NCI-H524 (cell line): ENCODE data around the gene KIAA1586.
A peak's percentile ranks its signal among the peaks of the same experiment; 100 is the strongest.
"Not testable (repeated sequence)": the region's sequence is repeated elsewhere in the genome, so short reads cannot be mapped to it uniquely, and the experiment has no call there.

ENCODE experiments used
- DNase-seq, 2 experiments: peaks; one replicate each; lab custom pipeline; 2025; lab: John Stamatoyannopoulos, UW

The KIAA1586 gene, protein sequence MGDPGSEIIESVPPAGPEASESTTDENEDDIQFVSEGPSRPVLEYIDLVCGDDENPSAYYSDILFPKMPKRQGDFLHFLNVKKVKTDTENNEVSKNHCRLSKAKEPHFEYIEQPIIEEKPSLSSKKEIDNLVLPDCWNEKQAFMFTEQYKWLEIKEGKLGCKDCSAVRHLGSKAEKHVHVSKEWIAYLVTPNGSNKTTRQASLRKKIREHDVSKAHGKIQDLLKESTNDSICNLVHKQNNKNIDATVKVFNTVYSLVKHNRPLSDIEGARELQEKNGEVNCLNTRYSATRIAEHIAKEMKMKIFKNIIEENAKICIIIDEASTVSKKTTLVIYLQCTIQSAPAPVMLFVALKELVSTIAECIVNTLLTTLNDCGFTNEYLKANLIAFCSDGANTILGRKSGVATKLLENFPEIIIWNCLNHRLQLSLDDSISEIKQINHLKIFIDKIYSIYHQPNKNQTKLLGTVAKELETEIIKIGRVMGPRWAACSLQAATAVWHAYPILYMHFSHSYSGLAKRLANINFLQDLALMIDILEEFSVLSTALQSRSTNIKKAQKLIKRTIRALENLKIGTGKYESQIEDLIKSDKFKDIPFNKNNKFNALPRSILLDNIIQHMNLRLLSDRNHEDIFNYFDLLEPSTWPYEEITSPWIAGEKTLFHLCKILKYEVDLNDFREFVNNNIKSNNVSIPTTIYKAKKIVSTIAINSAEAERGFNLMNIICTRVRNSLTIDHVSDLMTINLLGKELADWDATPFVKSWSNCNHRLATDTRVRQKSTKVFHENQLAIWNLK

DNA sequence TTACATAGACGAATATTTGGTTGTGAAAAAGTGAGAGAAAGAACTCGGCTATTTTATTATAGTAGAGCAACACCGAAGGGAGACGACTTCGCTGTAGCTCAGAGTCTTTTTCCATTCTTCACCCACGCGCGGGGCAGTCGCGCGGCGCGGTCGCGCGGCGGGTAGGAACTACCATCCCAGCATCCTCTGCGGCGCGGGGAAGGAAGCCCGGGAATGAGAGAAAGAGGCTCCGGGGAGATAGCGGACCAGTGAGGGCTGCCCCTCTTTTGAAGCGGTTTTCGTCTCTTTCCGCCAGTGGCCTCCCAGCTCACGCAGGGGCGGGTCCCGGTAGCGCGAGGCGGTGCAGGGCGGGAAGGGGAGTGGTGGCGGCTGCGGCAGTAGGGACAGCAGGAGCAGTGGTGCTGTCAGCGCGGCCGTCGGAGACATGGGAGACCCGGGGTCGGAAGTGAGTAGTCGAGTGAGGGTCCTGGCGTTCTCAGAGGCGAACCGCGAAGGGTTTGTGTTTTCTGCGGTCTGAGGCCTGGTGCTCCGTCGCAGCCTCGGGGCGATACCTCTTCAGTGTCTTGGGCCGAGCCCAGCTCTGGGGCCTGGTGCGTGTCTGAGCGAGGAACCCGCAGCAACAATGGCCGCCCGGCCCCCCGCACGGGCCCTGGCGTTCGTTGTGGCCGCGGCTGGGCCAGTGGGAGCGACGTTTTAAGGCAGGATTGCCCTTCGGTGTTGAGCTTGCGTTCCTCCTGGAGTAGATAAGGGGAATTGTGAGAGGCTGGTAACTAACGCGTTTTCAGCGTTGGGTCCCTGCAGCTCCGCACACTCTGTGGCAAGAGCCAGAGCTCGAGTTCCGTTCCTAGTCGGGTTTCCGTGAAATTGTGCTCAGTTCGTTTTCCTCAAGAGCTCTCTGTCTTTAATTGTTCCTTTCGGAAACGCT is at the start of gene KIAA1586:
Gene KIAA1586 (plus strand): TSS at position 362 of the 925 bp plus-strand sequence. CDS start 63 bp downstream, at position 425.
- DNase-seq, result peak; percentile 77 to 90

DNA sequence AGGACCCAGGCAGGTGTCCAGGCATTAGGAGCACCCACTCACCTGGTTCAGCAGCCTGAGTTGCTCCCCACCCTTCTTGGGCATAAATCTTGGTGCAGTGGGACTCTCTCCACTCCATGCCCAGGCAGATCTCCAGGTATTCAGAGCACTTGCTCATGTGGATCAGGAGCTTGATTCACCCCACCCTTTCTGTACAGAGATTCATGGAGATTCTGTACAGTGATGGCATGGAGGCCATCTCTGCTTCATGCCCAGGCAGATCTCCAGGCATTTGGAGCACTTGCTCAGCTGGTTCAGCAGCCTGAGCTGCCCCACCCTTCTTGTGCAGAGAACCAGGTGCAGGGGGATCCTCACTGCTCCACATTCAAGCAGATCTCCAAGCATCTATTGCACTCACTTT is 47.4 kb upstream of the KIAA1586 start:
- no peak for DNase-seq

DNA sequence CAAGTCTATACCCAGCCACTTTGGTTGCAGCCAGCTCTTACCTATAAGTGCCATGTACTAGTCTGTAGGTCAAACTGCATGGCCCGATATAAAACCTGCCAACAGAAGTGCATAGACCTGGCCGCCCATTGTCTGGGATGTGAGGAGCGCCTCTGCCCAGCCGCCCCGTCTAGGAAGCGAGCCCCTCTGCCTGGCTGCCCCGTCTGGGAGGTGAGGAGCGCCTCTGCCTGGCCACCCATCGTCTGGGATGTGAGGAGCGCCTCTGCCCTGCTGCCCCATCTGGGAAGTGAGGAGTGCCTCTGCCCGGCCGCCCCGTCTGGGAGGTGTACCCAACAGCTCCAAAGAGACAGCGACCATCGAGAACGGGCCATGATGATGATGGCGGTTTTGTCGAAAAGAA is 46.7 kb upstream of the KIAA1586 start:
- not testable (repeated sequence) for DNase-seq

DNA sequence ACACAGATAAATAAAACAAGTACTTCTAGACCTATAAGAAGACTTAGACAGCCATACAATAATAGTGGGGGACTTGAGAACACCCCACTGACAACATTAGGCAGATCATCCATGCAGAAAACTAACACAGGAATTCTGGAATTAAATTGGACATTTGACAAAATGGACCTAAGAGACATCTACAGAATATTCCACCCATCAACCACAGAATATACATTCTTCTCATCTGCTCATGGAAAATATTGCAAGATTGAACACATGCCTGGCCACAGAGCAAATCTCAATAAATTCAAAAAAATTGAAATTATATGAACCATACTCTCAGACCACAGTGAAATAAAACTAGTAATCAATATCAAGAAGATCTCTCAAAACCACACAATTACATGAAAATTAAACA is 44.3 kb upstream of the KIAA1586 start:
- no peak for DNase-seq

DNA sequence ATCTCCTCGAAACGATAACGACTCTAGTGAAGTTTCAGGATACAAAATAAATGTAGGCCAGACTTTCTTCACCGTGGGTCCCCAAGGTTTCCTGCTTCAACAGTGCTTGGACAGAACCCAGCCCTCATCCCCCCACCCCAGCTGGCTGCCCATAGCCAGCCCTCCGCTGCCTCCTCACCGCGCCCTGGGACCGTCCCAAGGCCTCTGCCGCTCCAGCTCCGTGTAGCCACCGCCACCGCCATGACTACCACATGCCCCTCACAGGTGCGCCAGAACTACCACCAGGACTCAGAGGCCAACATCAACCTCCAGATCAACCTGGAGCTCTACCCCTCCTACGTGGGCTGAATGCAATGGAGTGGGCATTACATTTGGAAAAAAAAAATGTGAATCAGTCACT is 42.2 kb upstream of the KIAA1586 start:
- no peak for DNase-seq

DNA sequence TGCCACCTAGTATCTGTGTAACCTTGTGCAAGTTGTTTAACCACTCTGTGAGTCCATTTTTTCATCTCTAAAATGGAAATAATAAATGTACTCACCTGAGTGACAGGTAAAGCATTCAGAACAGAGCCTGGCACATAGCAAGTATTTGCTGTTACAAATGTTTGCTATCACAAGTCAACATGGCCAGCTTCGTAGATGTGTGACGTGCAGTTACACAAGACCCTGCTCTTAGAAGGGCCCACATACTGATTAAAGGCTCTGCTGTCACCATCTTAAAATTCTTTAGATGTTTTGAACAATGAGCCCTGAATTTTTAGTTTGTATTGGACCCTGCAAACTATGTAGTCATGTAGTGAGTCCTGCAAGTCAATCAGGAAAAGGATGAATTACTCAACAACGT is 40.4 kb upstream of the KIAA1586 start:
- no peak for DNase-seq

DNA sequence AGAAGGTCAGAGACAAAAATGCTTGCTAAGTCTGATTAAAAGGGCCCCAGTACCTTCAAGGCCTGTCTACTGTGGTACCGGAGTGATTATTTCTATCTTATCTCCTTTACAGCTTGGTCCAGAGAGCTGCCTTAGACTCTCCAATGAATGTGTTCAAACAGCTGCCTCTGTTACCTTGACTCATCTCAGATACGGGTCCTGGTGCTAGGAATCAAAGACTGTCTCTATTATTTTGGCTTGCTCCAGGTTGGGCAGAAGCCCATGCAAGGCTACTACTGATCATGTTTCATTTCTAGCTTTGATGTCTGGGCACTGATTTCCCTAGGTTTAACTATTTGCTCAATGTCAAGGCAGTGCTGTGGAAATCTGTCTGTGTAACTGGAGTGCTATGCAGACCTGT is 38.4 kb upstream of the KIAA1586 start:
- DNase-seq, result not testable (repeated sequence)

DNA sequence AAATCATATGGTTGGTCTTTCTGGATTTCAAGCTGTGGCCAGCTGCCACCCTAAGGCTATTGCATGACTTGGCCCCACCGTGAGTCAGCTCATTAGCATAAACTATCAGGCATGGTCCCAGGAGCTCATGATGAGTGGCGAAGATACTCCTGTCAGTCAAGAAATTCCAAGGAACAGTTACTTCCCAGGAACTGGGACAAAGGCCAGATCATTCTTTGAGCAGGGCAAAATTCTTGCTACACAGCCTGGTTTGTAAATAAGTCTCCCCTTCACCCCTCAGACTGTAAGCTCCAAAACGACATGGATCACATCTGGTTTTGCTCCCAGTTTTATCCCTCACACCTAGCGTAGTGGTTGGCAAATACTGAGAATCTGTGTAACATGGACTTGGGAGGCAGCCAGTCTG is 33.0 kb upstream of the KIAA1586 start:
- peak in 1 of 2 experiments; percentile 27 for DNase-seq

DNA sequence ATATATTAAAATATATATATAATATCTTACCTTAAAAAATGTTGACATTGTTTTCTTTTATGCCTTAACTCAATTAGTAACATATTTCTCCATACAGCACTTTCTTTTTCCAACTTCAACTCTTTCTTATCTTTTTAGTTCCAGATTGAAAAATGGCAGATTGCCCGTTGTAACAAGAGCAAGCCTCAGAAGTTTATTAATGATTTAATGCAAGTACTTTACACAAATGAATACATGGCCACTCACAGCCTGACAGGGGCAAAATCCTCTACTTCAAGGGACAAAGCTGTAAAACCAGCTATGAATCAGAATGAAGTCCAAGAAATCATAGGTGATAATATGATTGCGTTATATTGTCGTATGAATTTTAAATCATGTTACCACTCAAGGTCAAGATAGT is 29.4 kb upstream of the KIAA1586 start:
- DNase-seq, result no peak

DNA sequence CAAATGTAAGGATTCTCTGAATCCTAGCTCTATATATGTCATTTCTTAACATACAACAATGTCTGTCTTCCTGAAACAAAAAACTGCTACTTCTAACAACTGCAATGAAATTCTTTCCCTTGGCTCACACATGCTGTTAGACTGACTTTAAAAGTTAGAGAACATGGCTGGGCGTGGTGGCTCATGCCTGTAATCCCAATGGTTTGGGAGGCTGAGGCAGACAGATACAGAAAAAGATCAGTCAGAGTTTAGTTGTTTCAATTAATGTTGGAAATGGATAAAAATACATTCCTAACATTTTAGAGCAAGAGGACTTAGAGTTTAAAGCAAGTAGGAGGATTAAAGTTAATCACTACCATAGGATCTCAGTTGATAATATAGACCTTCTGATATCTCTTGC is 28.7 kb upstream of the KIAA1586 start:
- no peak for DNase-seq

DNA sequence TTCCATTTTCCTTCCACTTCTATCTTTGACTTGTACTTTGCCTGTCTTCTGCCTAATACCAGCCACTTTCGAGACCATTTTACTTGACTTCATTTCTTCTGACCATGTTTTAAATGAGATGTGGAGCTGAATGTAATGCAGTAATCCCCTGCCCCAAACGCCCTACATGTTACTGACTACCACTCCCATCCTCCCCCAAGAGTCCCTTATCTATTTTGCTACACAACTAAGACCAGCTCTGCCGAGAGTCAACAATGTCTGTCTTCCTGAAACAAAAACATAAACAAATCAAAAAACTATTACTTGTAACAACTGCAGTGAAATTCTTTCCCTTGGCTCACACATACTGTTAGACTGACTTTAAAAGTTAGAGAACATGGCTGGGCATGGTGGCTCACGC is 27.1 kb upstream of the KIAA1586 start:
- no peak for DNase-seq

DNA sequence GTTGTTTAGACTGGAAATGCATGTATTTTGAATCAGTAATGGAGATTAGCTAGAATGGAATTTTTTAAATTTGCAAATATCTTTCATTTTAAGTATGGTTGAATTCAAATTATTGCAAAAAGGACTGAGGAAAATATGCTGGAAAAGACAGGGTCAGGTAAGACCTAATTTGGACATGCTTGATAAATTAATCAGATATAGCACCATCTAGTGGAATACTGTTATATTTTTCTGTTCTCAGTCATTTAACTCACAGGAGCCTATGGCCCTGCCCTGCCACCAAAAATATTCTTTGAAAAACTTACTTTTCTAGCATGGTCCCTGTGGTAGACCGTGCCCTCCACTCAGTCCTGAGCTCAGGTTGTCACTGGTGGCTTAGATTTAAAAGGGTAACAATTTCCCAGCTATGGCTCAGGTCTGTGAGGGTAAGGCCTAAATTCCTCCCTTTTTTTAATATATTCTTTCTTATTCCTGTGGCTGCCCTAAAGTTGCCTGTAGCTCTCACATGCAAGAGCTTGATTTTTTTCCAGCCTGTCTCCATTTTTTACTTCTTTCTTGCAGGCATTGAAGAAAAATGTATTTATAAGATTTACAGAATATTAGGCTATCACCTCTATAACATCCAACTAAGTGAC is 25.3 kb upstream of the KIAA1586 start:
- peak in 1 of 2 experiments; percentile 54 for DNase-seq

DNA sequence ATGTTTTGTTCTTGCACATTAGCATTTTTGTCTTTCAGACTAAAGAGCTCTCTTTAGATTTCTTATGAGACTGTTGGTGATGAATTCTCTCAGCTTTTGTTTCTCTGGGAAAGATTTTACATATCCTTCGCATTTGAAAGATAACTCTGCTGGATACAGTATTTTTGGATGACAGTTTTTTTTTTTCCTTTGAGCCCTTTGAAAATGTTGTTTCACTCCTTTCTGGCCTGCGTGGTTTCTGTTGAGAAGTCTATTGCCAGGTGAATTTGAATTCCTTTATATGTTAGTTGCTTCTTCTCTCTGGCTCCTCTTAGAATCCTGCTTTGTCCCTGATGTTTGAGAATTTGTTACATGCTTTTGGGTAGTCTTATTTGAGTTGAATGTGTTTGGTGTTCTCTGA is 22.2 kb upstream of the KIAA1586 start:
- no peak for DNase-seq

DNA sequence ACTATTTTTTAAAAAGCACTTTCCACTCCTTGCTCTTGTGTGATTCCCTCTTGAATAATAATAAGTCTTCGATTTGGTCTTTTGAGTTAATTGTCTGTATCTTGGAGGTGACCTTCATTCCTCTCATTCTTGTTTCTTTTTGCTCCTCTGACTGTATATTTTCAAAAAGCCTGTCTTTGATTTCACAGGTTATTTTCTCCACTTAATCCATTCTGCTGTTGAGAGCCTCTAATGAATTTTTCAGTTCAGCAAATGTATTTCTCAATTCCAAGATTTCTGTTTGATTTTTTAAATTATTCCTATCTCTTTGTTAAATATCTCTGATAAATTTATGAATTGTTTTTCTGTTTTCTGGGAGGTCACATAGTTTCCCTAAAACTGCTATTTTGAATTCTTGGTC is 21.7 kb upstream of the KIAA1586 start:
- no peak for DNase-seq

DNA sequence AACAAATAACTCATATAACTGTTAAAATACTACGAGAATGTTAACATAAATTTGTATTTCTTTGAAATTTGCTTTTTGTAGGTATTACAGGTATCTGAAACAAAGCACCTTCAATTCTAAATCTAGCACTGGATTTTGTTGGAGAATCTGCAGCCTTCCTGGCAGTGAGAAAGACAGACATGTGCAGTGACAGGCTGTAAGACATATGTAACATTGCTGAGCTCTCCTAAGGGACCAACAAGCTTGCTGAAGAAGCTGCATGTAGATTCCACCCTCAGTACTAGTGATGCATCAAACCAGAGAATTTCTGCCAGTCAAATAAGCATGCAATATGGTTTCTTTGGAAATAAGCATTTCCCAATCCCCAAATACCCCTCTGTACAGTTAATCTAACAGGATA is 20.5 kb upstream of the KIAA1586 start:
- DNase-seq, result no peak

DNA sequence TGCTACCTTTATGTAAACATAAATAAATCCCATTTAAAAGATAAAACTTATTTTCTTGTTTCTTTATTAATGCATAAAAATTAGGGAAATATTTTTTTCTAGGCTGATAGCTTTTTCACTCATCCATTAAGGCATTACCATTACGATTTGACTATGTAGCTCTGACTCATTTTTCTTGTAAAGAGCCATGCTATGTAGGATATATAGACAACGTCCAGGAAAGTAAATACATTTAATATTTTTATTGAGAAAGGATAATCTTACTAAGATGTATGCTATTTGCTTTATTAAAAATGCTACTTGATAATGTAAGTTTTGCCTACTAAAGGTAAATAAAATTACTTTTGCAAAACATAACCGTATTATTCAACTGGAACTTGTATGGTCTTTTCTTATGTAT is 19.2 kb upstream of the KIAA1586 start:
- no peak for DNase-seq

DNA sequence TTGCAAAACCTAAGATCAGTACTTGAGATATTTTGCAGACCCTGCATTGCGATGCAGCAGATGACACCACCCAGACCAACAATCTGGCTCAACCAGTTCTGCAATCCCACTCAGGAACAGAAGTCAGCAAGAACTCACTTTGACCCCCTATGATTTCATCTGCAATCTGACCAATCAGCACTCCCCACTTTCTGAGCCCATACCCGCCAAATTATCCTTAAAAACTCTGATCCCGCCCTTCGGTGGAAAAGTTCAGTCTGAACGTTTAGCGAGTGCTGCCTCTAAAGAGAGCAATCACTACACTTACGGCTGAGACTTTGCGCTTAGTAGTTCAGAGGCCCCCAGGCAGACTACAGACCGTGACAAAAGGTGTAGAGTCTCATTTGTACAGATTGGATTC is 17.3 kb upstream of the KIAA1586 start:
- no peak for DNase-seq

DNA sequence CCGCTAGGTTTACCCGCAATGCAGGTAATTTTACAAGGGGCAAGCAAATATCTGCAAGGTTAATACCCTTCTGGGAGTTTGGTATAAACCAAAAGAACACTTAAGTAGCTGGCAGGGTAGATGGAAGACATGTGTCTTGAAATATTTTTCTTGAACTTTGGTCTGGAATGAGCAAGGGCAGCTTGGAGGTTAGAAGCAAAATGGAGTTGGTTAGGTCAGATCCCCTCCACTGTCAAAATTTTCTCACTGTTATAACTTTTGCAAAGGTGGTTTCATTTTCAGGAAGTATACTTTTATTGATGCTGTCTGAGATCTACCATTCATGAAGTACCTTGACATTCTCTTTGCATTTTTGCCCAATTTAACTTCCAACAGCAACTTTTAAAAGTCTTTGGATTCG is 13.3 kb upstream of the KIAA1586 start:
- DNase-seq, result no peak

DNA sequence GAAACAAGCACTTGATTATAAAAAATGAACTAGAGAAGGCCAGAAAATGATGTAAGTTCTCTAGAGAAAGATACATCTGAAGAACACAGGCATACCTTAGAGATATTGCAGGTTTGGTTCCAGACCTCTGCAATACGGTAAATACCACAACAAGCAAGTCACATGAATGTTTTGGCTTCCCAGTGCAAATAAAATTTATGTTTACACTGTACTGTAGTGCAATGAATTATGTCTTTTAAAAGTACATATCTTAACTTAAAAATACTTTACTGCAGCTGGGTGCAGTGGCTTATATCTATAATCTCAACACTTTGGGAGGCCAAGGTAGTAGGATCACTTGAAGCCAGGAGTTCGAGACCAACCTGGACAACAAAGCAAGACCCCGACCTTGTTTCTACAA is 10.9 kb upstream of the KIAA1586 start:
- no peak for DNase-seq

DNA sequence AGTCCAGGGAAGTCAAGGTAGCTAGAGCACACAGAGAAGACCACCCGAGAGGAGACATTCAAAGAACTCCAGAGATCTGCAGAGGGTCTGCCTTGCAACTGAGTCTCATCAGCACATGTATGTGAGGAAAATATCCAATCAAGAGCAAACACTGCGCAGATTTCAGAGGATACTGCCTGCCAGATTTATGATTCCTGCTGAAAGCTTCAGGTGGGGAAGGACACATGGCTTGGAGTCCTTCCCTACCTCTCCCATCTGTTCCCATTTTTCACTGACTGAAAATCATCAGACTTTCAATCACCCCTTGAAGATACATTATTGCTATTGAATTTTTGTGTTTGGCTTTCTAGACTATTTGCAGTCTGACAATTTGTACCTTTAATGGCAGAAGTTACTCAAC is 7.6 kb upstream of the KIAA1586 start:
- DNase-seq, result peak in 1 of 2 experiments; percentile 32

DNA sequence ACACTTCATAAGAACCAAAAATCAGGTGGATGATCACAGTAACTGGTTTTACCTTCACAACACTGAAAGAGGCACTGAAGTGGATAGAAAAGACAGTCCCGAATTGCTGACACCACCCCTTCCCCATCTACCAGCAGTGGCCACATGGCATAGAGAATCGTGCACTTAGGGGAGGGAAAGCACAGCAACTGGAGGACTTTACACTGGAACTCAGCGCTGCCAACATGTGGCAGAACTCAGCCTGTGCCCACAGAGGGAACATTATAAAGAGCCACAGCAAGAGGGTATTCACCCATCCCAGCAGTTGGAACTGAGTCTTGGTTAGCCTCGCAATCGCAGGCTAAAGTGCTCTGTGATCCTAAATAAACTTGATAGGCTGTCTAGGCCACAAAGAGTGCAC is 6.5 kb upstream of the KIAA1586 start:
- peak; percentile 29 to 57 for DNase-seq

DNA sequence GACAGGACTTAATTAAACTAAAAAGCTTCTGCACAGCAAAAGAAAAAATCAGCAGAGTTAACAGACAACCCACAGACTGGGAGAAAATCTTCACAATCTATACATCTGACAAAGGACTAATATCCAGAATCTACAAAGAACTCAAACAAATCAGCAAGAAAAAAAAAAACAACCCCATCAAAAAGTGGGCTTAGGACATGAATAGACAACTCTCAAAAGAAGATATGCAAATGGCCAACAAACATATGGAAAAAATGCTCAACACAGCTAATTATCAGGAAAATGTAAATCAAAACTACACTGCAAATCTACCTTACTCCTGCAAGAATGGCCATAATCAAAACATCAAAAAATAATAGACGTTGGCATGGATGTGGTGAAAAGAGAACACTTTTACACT is 2.4 kb upstream of the KIAA1586 start:
- DNase-seq, result not testable (repeated sequence)
